OCI-LY7 (cell line): ENCODE data around the gene AUTS2. TPM values are rescaled to one million over a fixed set of nuclear protein-coding genes. Genes with fewer than 3 reads are reported as not detected.

ENCODE experiments used
- BruUV-seq: library from RNA; stranded (reverse); fragments of 400-500 nt; replicated peaks from 2 replicates; lab custom pipeline; 2021; lab: Mats Ljungman, UMichigan
- CTCF ChIA-PET: fragments of 300-600 bp; sonication (Branson Sonifier 250); formaldehyde crosslinking; loops from one replicate; lab custom pipeline; 2022; ENCODE audit warnings: antibody characterized with exemption; ENCODE audit not compliant: unreplicated experiment; lab: Charles Lee
- POLR2A ChIA-PET: fragments of 300-600 bp; sonication (Branson Sonifier 250); formaldehyde crosslinking; loops from one replicate; lab custom pipeline; 2022; ENCODE audit warnings: antibody characterized with exemption; lab: Charles Lee
- DNase-seq: peaks from one replicate; pipeline ENCODE4 v3.0.0-alpha.2; 2015; ENCODE audit warnings: low spot score
- H2AFZ ChIP-seq: fragments of 200-600 bp; sonication (generic), shearing (Covaris generic); 2 replicates; pipeline ENCODE4 v1.6.1; 2014; ENCODE audit warnings: mild to moderate bottlenecking, antibody characterized with exemption, low read length, moderate library complexity
- H3K27ac ChIP-seq: fragments of 200-600 bp; sonication (generic); 2 replicates; pipeline ENCODE4 v1.5.1; 2014; ENCODE audit warnings: mixed run types, low read depth, mild to moderate bottlenecking, moderate library complexity, low read length, inconsistent platforms; ENCODE audit not compliant: poor library complexity, severe bottlenecking
- H3K36me3 ChIP-seq: fragments of 200-600 bp; sonication (generic); 2 replicates; pipeline ENCODE4 v1.6.1; 2014; ENCODE audit warnings: mild to moderate bottlenecking, antibody characterized with exemption, low read length, moderate library complexity, mixed read lengths; ENCODE audit not compliant: insufficient read depth
- H3K4me1 ChIP-seq: fragments of 200-600 bp; sonication (generic); 2 replicates; pipeline ENCODE4 v1.5.1; 2014; ENCODE audit warnings: mild to moderate bottlenecking, low read length; ENCODE audit not compliant: insufficient read depth, poor library complexity, severe bottlenecking
- H3K4me2 ChIP-seq: fragments of 200-600 bp; sonication (generic); 2 replicates; pipeline ENCODE4 v1.6.1; 2014; ENCODE audit warnings: mild to moderate bottlenecking, low read length
- H3K4me3 ChIP-seq: fragments of 200-600 bp; sonication (generic); 2 replicates; pipeline ENCODE4 v1.5.1; 2014; ENCODE audit warnings: mild to moderate bottlenecking, low read depth, low read length; ENCODE audit not compliant: poor library complexity, severe bottlenecking
- H3K79me2 ChIP-seq: fragments of 200-600 bp; sonication (generic); 2 replicates; pipeline ENCODE4 v1.6.1; 2016; ENCODE audit warnings: low read depth, mild to moderate bottlenecking, low read length, moderate library complexity, mixed read lengths; ENCODE audit not compliant: insufficient read depth
- H3K9me2 ChIP-seq: fragments of 200-600 bp; sonication (generic); 2 replicates; pipeline ENCODE4 v1.6.1; 2016; ENCODE audit warnings: mild to moderate bottlenecking, low read length, mixed read lengths; ENCODE audit not compliant: insufficient read depth
- H3K9me3 ChIP-seq: fragments of 200-600 bp; sonication (generic); 2 replicates; pipeline ENCODE4 v1.6.1; 2014; ENCODE audit warnings: mild to moderate bottlenecking, mixed run types, low read length, mixed read lengths
- H4K20me1 ChIP-seq: fragments of 200-600 bp; sonication (generic); 2 replicates; pipeline ENCODE4 v1.6.1; 2014; ENCODE audit warnings: mild to moderate bottlenecking, antibody characterized with exemption, low read length, moderate library complexity, mixed read lengths; ENCODE audit not compliant: insufficient read depth
- EZH2phosphoT487 ChIP-seq: fragments of 200-600 bp; sonication (generic); IDR thresholded peaks from 2 replicates; pipeline ENCODE4 v1.6.1; 2018; ENCODE audit warnings: low read depth, borderline replicate concordance, mild to moderate bottlenecking, mixed run types, antibody characterized with exemption, low read length, moderate library complexity, mixed read lengths
- intact Hi-C: fragments of 100-400 bp; cut with micrococcal nuclease; formaldehyde crosslinking; loops from one replicate; pipeline ENCODE4 v1.10.0; 2022; ENCODE audit not compliant: unreplicated experiment
- total RNA-seq, 2 experiments: library from RNA; depleted of rRNA in 1 of 2; stranded (reverse); fragments of >200 nt in 1 of 2; shearing (Covaris generic) in 1 of 2; gene quantifications; 2 replicates each; pipeline ENCODE4 v1.2.3, GENCODE V29; 2014 to 2022
- TF ChIP-seq, protein P1 (sequence below): fragments of 200-600 bp; sonication (generic); conservative IDR thresholded peaks from 2 replicates; pipeline ENCODE4 v1.5.1; 2014; ENCODE audit warnings: mild to moderate bottlenecking, antibody characterized with exemption, low read length, moderate library complexity, mixed read lengths

AUTS2 gene
- total RNA-seq, 2 experiments from 2014 or later = 37.9 to 78.5 TPM

DNA sequence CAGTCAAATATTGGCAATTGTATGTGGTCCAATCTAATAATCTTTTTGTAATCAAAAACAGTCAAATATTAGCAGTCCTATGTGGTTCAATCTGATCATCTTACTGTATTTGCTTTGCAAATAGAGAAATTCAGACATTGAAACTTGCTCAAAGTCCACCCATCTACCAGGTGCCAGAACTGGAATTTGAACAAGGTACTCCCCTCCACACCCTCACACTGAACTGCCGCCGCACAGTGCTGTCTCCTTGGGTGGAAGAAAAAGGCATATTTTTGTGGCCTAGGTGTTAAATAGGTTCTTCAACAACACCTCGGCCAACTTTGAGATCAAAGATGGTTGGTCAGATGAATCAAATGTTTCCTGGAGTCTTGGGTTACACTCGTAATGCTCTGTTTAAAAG is 989.5 kb downstream of the AUTS2 start:
- intact Hi-C loops = no loop called here
- H3K4me3 ChIP-seq = no peak overlapping the region
- H3K27ac ChIP-seq = no peak overlapping the region
- no peaks in the 10 kb centered on the region for H3K36me3 ChIP-seq
- no peaks in the 10 kb centered on the region for H3K4me1 ChIP-seq
- H2AFZ ChIP-seq = no peak overlapping the region
- H3K4me2 ChIP-seq = no peak overlapping the region
- no peak for TF ChIP-seq EZH2phosphoT487
- TF ChIP-seq, protein P1, sequence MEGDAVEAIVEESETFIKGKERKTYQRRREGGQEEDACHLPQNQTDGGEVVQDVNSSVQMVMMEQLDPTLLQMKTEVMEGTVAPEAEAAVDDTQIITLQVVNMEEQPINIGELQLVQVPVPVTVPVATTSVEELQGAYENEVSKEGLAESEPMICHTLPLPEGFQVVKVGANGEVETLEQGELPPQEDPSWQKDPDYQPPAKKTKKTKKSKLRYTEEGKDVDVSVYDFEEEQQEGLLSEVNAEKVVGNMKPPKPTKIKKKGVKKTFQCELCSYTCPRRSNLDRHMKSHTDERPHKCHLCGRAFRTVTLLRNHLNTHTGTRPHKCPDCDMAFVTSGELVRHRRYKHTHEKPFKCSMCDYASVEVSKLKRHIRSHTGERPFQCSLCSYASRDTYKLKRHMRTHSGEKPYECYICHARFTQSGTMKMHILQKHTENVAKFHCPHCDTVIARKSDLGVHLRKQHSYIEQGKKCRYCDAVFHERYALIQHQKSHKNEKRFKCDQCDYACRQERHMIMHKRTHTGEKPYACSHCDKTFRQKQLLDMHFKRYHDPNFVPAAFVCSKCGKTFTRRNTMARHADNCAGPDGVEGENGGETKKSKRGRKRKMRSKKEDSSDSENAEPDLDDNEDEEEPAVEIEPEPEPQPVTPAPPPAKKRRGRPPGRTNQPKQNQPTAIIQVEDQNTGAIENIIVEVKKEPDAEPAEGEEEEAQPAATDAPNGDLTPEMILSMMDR = no peak
- POLR2A ChIA-PET = no interaction called here
- CTCF ChIA-PET = no interaction called here
- no peaks in the 10 kb centered on the region for H3K9me3 ChIP-seq
- BruUV-seq = no TSS peak
- H3K9me2 ChIP-seq = no peaks in the 10 kb centered on the region
- no peaks in the 10 kb centered on the region for H3K79me2 ChIP-seq
- DNase-seq = no peak
- H4K20me1 ChIP-seq = no peaks in the 10 kb centered on the region

DNA sequence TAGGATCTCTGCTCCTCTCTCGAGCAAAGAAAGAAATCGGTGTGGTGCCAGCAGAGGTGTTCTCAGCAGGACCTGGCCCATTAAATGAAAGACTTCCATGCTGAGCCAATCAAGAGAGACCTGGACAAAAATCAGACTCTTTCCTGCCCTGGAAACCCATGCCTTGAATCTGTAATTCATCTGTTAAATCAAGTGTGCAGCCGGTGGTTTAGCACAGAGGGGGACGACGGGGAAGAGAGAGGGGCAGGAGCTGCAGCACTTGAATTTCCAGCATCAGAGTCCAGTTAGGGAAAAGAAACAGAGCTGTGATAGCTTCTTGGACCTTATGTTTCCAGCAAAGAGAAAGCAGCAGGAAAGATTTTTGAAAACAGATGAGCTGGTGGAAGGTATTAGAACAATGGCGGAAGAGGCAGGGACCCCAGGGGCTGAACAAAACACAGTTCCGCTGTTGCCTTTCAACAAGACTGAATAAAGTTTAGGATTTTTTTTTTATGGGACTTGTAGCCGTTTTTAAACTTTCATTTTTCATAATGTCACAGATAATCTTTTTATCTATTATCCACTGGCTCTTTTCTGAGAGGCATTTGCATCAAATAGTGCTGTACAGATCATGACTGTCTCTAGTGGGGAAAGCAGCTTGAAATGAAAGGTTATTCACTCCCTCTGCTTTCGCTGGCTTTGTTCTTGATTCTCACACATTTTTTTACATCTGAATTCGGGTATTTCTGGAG is 990.1 kb downstream of the AUTS2 start:
- Histone ChIP-seq H3K4me1 (no peaks in the 10 kb centered on the region), H3K9me3 (no peaks in the 10 kb centered on the region), H3K79me2 (no peaks in the 10 kb centered on the region), H3K4me2 (no peak overlapping the region), H4K20me1 (no peaks in the 10 kb centered on the region), H3K9me2 (no peaks in the 10 kb centered on the region), H2AFZ (no peak overlapping the region), H3K36me3 (no peaks in the 10 kb centered on the region), H3K27ac (no peak overlapping the region), H3K4me3 (no peak overlapping the region)
- no TSS peak for BruUV-seq
- POLR2A ChIA-PET = interaction anchor here (0.6 kb wide), 1 partner anchor 9 kb away, joined by 3 read pairs; no protein-coding TSS in a partner anchor
- DNase-seq = no peak
- intact Hi-C loops = no loop called here
- CTCF ChIA-PET = no interaction called here
- TF ChIP-seq, protein P1 = no peak
- TF ChIP-seq EZH2phosphoT487 = no peak

DNA sequence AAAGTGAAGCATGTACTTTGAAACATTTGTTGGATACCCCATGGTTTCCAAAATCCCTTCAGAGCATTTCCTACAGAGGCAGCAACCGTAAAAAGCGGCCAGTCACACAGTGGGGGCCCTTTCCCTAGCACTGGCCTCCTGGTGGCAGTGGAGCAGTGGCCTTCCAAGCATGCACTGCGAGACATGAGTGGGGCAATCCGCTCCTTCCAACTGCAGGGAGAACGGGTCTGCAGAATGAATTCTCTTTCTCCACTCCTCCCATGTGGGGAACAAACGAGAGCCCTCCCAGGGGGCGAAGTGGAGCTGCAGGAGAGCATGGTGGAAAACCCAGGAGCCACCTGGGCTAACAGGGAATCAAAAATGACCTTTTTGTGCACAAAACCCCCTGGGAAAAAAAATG is 990.7 kb downstream of the AUTS2 start:
- ChIA-PET CTCF (no interaction called here), POLR2A (interaction anchor here (0.6 kb wide), 1 partner anchor 10 kb away, joined by 3 read pairs; no protein-coding TSS in a partner anchor)
- no peak overlapping the region for H3K4me2 ChIP-seq

More for the DNA sequence above, 990.7 kb downstream of the AUTS2 start:
- intact Hi-C loops = no loop called here
- no peak for TF ChIP-seq EZH2phosphoT487
- TF ChIP-seq, protein P1 = no peak
- H3K36me3 ChIP-seq = no peaks in the 10 kb centered on the region
- no peaks in the 10 kb centered on the region for H3K4me1 ChIP-seq
- no peaks in the 10 kb centered on the region for H4K20me1 ChIP-seq
- no peak overlapping the region for H3K4me3 ChIP-seq
- H3K27ac ChIP-seq = no peak overlapping the region
- no peaks in the 10 kb centered on the region for H3K9me2 ChIP-seq
- BruUV-seq = no TSS peak
- no peaks in the 10 kb centered on the region for H3K79me2 ChIP-seq
- DNase-seq = no peak
- H3K9me3 ChIP-seq = no peaks in the 10 kb centered on the region
- no peak overlapping the region for H2AFZ ChIP-seq
